GM23338 (cell line): ENCODE results near the gene INPP5K. TPM values are rescaled to one million over a fixed set of nuclear protein-coding genes. Genes with fewer than 3 reads are reported as not detected.

Source experiments
- ATAC-seq: fragments of 200-7000 bp; cut with Tn5 transposase; 3 replicates; pipeline ENCODE4 v1.9.1; 2020
- DNase-seq: peaks from one replicate; pipeline ENCODE4 v3.0.0-alpha.2; 2015; ENCODE audit warnings: low spot score
- H2AFZ ChIP-seq: fragments of 200-600 bp; sonication (generic); 2 replicates; pipeline ENCODE4 v1.8.0; 2016; ENCODE audit warnings: antibody characterized with exemption, mild to moderate bottlenecking, moderate library complexity
- H3F3A ChIP-seq: fragments of 200-600 bp; sonication (generic); replicated peaks from 2 replicates; pipeline ENCODE4 v1.8.0; 2017; ENCODE audit warnings: antibody characterized with exemption, mixed run types, low read depth
- H3K27ac ChIP-seq: fragments of 200-600 bp; sonication (generic); 2 replicates; pipeline ENCODE4 v1.6.1; 2016; ENCODE audit warnings: low read depth
- H3K27me3 ChIP-seq: fragments of 200-600 bp; sonication (generic); 2 replicates; pipeline ENCODE4 v1.8.0; 2016; ENCODE audit warnings: mild to moderate bottlenecking, mixed run types, moderate library complexity; ENCODE audit not compliant: insufficient read depth
- H3K36me3 ChIP-seq: fragments of 200-600 bp; sonication (generic); 2 replicates; pipeline ENCODE4 v1.8.0; 2016; ENCODE audit warnings: mild to moderate bottlenecking; ENCODE audit not compliant: insufficient read depth
- H3K4me1 ChIP-seq: fragments of 200-600 bp; sonication (generic); 2 replicates; pipeline ENCODE4 v1.8.0; 2016; ENCODE audit warnings: mild to moderate bottlenecking, moderate library complexity; ENCODE audit not compliant: insufficient read depth
- H3K4me2 ChIP-seq: fragments of 200-600 bp; sonication (generic); 2 replicates; pipeline ENCODE4 v1.7.1; 2017; ENCODE audit warnings: mixed run types
- H3K4me3 ChIP-seq: fragments of 200-600 bp; sonication (generic); 2 replicates; pipeline ENCODE4 v1.6.1; 2016; ENCODE audit warnings: mixed run types
- H3K79me2 ChIP-seq: fragments of 200-600 bp; sonication (generic); replicated peaks from 2 replicates; pipeline ENCODE4 v1.8.0; 2017; ENCODE audit warnings: mild to moderate bottlenecking; ENCODE audit not compliant: insufficient read depth
- H3K9me2 ChIP-seq: fragments of 200-600 bp; sonication (generic); 2 replicates; pipeline ENCODE4 v1.8.0; 2017; ENCODE audit not compliant: insufficient read depth
- H4K20me1 ChIP-seq: fragments of 200-600 bp; sonication (generic); replicated peaks from 2 replicates; pipeline ENCODE4 v1.8.0; 2017; ENCODE audit warnings: mild to moderate bottlenecking; ENCODE audit not compliant: insufficient read depth
- H3K27ac Mint-ChIP-seq: 2 replicates; pipeline ENCODE4 v1.8.0; 2020; ENCODE audit warnings: inconsistent platforms, mild to moderate bottlenecking, moderate library complexity, mixed read lengths
- H3K27me3 Mint-ChIP-seq: 3 replicates; pipeline ENCODE4 v1.8.0; 2022; ENCODE audit warnings: low read depth, mild to moderate bottlenecking, moderate library complexity, mixed read lengths, inconsistent platforms; ENCODE audit not compliant: insufficient read depth, poor library complexity
- H3K36me3 Mint-ChIP-seq: 3 replicates; pipeline ENCODE4 v1.8.0; 2021; ENCODE audit warnings: low read depth, mild to moderate bottlenecking, inconsistent platforms, moderate library complexity, mixed read lengths
- H3K4me1 Mint-ChIP-seq: 3 replicates; pipeline ENCODE4 v1.8.0; 2020; ENCODE audit warnings: mild to moderate bottlenecking, inconsistent platforms, mixed read lengths
- H3K4me3 Mint-ChIP-seq: 3 replicates; pipeline ENCODE4 v1.8.0; 2021; ENCODE audit warnings: moderate library complexity, mild to moderate bottlenecking, inconsistent platforms, mixed read lengths
- H3K9me3 Mint-ChIP-seq: 3 replicates; pipeline ENCODE4 v1.8.0; 2020; ENCODE audit warnings: moderate library complexity, mild to moderate bottlenecking, inconsistent platforms, mixed read lengths
- JUNB ChIP-seq: IDR thresholded peaks from one replicate; pipeline ENCODE4 v1.6.1; 2016; ENCODE audit warnings: antibody characterized with exemption; ENCODE audit not compliant: unreplicated experiment
- NANOG ChIP-seq: IDR thresholded peaks from 2 replicates; pipeline ENCODE4 v1.6.1; 2016; ENCODE audit warnings: antibody characterized with exemption, borderline replicate concordance
- POLR2AphosphoS5 ChIP-seq: IDR thresholded peaks from 2 replicates; pipeline ENCODE4 v1.6.1; 2016; ENCODE audit warnings: antibody characterized with exemption, low read depth
- STAT1 ChIP-seq: IDR thresholded peaks from one replicate; pipeline ENCODE4 v1.6.1; 2016; ENCODE audit warnings: antibody characterized with exemption; ENCODE audit not compliant: unreplicated experiment
- ZNF114 ChIP-seq: fragments of 250-450 bp; sonication (Bioruptor Pico); IDR thresholded peaks from 2 replicates; pipeline ENCODE4 v1.5.0; 2020; ENCODE audit warnings: mild to moderate bottlenecking, moderate library complexity
- ZNF331 ChIP-seq: fragments of 250-450 bp; sonication (Bioruptor Pico); IDR thresholded peaks from 2 replicates; pipeline ENCODE4 v1.5.0; 2020; ENCODE audit warnings: low read depth, mild to moderate bottlenecking, moderate library complexity
- polyA plus RNA-seq: library from polyadenylated mRNA; unstranded; fragments of >200 nt; fragmentation: Nextera tagmentation; extraction: Ambion mirVana; gene quantifications from 2 replicates; pipeline ENCODE4 v1.2.1, GENCODE V29; 2016
- total RNA-seq: library from RNA; depleted of rRNA; stranded (reverse); fragments of >200 nt; shearing (Covaris generic); gene quantifications from 2 replicates; pipeline ENCODE4 v1.2.3, GENCODE V29; 2014
- TF ChIP-seq, protein P1 (sequence below), 2 experiments: fragments of 200-600 bp in 1 of 2; sonication (generic) in 1 of 2; conservative IDR thresholded peaks; 2 replicates each; pipeline versions ENCODE4 v1.5.1 to v1.6.1; 2016 to 2017; ENCODE audit warnings: antibody characterized with exemption in 2 of 2, low read depth in 2 of 2, mild to moderate bottlenecking in 2 of 2, moderate library complexity in 1 of 2
- TF ChIP-seq, protein P2 (sequence below): IDR thresholded peaks from 2 replicates; pipeline ENCODE4 v1.6.1; 2016; ENCODE audit warnings: antibody characterized with exemption
- TF ChIP-seq, protein P3 (sequence below): IDR thresholded peaks from one replicate; pipeline ENCODE4 v1.6.1; 2018; ENCODE audit warnings: antibody characterized with exemption; ENCODE audit not compliant: unreplicated experiment
- TF ChIP-seq, protein P4 (sequence below): fragments of 250-450 bp; sonication (Bioruptor Pico); IDR thresholded peaks from 2 replicates; pipeline ENCODE4 v1.5.0; 2020; ENCODE audit warnings: mild to moderate bottlenecking, moderate library complexity

INPP5K gene
- total and polyA plus RNA-seq, 2 experiments from 2014 or later: 8.4 to 29.7 TPM

DNA sequence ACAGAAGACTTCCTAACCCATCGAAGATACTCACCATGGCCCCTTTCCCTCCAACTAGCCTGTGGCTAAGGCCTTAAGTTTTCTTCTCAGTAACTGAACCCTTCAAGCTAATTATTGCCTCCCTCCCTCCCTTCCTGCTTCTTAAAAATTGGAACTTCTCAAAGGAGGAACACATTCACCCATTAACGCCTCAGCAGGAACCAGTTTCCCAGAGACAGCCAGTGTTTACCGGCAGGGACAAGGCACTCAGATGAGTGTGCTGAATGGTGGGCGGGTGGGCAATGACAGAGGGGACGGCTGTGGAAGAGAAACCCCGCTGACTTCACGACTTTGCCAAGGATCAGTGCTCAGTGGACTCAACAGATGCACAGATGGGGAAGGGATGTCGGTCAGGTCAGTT lies 25.9 kb upstream of the INPP5K start (continued):
- TF ChIP-seq, protein P1, sequence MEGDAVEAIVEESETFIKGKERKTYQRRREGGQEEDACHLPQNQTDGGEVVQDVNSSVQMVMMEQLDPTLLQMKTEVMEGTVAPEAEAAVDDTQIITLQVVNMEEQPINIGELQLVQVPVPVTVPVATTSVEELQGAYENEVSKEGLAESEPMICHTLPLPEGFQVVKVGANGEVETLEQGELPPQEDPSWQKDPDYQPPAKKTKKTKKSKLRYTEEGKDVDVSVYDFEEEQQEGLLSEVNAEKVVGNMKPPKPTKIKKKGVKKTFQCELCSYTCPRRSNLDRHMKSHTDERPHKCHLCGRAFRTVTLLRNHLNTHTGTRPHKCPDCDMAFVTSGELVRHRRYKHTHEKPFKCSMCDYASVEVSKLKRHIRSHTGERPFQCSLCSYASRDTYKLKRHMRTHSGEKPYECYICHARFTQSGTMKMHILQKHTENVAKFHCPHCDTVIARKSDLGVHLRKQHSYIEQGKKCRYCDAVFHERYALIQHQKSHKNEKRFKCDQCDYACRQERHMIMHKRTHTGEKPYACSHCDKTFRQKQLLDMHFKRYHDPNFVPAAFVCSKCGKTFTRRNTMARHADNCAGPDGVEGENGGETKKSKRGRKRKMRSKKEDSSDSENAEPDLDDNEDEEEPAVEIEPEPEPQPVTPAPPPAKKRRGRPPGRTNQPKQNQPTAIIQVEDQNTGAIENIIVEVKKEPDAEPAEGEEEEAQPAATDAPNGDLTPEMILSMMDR (conservative IDR thresholded peaks at IDR 0.05; ENCODE audit: low read depth in 2 of 2): no peak
- no peak for TF ChIP-seq ZNF114 (CRISPR knock-in tag)
- TF ChIP-seq, protein P2, sequence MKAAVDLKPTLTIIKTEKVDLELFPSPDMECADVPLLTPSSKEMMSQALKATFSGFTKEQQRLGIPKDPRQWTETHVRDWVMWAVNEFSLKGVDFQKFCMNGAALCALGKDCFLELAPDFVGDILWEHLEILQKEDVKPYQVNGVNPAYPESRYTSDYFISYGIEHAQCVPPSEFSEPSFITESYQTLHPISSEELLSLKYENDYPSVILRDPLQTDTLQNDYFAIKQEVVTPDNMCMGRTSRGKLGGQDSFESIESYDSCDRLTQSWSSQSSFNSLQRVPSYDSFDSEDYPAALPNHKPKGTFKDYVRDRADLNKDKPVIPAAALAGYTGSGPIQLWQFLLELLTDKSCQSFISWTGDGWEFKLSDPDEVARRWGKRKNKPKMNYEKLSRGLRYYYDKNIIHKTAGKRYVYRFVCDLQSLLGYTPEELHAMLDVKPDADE: no peak
- TF ChIP-seq, protein P3, sequence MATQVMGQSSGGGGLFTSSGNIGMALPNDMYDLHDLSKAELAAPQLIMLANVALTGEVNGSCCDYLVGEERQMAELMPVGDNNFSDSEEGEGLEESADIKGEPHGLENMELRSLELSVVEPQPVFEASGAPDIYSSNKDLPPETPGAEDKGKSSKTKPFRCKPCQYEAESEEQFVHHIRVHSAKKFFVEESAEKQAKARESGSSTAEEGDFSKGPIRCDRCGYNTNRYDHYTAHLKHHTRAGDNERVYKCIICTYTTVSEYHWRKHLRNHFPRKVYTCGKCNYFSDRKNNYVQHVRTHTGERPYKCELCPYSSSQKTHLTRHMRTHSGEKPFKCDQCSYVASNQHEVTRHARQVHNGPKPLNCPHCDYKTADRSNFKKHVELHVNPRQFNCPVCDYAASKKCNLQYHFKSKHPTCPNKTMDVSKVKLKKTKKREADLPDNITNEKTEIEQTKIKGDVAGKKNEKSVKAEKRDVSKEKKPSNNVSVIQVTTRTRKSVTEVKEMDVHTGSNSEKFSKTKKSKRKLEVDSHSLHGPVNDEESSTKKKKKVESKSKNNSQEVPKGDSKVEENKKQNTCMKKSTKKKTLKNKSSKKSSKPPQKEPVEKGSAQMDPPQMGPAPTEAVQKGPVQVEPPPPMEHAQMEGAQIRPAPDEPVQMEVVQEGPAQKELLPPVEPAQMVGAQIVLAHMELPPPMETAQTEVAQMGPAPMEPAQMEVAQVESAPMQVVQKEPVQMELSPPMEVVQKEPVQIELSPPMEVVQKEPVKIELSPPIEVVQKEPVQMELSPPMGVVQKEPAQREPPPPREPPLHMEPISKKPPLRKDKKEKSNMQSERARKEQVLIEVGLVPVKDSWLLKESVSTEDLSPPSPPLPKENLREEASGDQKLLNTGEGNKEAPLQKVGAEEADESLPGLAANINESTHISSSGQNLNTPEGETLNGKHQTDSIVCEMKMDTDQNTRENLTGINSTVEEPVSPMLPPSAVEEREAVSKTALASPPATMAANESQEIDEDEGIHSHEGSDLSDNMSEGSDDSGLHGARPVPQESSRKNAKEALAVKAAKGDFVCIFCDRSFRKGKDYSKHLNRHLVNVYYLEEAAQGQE: no peak
- no peak for TF ChIP-seq JUNB
- no peak for TF ChIP-seq ZNF331 (CRISPR knock-in tag)
- TF ChIP-seq STAT1: no peak
- TF ChIP-seq NANOG: no peak
- no peak for TF ChIP-seq POLR2AphosphoS5

DNA sequence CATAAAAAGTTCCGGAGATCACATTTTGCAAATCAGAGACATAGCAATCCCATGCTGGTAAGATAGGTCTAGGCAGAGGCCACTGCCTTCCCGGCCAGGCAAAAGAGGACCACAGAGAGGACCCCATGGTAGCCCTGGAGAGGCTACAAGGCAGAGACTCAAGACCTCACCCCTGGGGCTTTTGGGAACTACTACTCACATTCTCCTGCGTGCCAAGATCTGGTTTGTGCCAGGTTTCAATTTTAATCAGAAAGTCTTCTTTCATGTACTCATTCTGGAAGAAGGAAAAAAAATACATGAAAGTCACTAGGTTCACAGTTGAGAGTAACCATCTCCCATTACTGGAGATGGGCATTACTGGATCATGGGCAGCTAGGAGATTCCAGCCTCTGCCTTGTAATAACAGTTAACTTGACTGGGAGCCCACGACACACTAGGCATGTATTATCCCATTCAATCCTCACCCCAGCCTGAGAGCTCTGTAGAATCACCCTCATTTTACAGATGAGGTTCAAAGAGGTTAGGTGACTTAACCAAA lies 25.0 kb upstream of the INPP5K start:
- peaks cover 29% of the 10 kb centered on the region for H3K36me3 ChIP-seq
- Mint-ChIP-seq H3K9me3 (no peaks in the 10 kb centered on the region), H3K36me3 (peaks cover 45% of the 10 kb centered on the region), H3K27ac (no peak overlapping the region), H3K4me3 (no peak overlapping the region), H3K27me3 (no peaks in the 10 kb centered on the region), H3K4me1 (peaks cover 3% of the 10 kb centered on the region; the same call in 1 of the 3 replicates)
- H3K4me1 ChIP-seq: no peaks in the 10 kb centered on the region
- H3K4me2 ChIP-seq: no peak overlapping the region
- H3K4me3 ChIP-seq: no peak overlapping the region
- no peak for DNase-seq
- no peaks in the 10 kb centered on the region for H3K79me2 ChIP-seq
- H3K27me3 ChIP-seq: no peaks in the 10 kb centered on the region
- no peaks in the 10 kb centered on the region for H3K9me2 ChIP-seq
- H4K20me1 ChIP-seq: peaks cover 5% of the 10 kb centered on the region; the same call in 1 of the 2 replicates
- no peaks in the 10 kb centered on the region for H3F3A ChIP-seq
- no peak for ATAC-seq
- no peak overlapping the region for H3K27ac ChIP-seq
- H2AFZ ChIP-seq: no peak overlapping the region
- TF ChIP-seq, protein P2: no peak
- TF ChIP-seq, protein P4, sequence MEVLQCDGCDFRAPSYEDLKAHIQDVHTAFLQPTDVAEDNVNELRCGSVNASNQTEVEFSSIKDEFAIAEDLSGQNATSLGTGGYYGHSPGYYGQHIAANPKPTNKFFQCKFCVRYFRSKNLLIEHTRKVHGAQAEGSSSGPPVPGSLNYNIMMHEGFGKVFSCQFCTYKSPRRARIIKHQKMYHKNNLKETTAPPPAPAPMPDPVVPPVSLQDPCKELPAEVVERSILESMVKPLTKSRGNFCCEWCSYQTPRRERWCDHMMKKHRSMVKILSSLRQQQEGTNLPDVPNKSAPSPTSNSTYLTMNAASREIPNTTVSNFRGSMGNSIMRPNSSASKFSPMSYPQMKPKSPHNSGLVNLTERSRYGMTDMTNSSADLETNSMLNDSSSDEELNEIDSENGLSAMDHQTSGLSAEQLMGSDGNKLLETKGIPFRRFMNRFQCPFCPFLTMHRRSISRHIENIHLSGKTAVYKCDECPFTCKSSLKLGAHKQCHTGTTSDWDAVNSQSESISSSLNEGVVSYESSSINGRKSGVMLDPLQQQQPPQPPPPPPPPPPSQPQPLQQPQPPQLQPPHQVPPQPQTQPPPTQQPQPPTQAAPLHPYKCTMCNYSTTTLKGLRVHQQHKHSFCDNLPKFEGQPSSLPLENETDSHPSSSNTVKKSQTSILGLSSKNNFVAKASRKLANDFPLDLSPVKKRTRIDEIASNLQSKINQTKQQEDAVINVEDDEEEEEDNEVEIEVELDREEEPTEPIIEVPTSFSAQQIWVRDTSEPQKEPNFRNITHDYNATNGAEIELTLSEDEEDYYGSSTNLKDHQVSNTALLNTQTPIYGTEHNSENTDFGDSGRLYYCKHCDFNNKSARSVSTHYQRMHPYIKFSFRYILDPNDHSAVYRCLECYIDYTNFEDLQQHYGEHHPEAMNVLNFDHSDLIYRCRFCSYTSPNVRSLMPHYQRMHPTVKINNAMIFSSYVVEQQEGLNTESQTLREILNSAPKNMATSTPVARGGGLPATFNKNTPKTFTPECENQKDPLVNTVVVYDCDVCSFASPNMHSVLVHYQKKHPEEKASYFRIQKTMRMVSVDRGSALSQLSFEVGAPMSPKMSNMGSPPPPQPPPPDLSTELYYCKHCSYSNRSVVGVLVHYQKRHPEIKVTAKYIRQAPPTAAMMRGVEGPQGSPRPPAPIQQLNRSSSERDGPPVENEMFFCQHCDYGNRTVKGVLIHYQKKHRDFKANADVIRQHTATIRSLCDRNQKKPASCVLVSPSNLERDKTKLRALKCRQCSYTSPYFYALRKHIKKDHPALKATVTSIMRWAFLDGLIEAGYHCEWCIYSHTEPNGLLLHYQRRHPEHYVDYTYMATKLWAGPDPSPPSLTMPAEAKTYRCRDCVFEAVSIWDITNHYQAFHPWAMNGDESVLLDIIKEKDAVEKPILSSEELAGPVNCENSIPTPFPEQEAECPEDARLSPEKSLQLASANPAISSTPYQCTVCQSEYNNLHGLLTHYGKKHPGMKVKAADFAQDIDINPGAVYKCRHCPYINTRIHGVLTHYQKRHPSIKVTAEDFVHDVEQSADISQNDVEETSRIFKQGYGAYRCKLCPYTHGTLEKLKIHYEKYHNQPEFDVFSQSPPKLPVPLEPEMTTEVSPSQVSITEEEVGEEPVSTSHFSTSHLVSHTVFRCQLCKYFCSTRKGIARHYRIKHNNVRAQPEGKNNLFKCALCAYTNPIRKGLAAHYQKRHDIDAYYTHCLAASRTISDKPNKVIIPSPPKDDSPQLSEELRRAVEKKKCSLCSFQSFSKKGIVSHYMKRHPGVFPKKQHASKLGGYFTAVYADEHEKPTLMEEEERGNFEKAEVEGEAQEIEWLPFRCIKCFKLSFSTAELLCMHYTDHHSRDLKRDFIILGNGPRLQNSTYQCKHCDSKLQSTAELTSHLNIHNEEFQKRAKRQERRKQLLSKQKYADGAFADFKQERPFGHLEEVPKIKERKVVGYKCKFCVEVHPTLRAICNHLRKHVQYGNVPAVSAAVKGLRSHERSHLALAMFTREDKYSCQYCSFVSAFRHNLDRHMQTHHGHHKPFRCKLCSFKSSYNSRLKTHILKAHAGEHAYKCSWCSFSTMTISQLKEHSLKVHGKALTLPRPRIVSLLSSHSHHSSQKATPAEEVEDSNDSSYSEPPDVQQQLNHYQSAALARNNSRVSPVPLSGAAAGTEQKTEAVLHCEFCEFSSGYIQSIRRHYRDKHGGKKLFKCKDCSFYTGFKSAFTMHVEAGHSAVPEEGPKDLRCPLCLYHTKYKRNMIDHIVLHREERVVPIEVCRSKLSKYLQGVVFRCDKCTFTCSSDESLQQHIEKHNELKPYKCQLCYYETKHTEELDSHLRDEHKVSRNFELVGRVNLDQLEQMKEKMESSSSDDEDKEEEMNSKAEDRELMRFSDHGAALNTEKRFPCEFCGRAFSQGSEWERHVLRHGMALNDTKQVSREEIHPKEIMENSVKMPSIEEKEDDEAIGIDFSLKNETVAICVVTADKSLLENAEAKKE (CRISPR knock-in tag): no peak
- TF ChIP-seq NANOG: no peak
